ENCODE results near the gene POU5F1. TPM values are rescaled to one million over a fixed set of nuclear protein-coding genes. Genes with fewer than 3 reads are reported as not detected.

Gene POU5F1
- total and polyA plus RNA-seq, 2 of the 4 experiments (the other 2 are of a cell fraction), result not detected

DNA sequence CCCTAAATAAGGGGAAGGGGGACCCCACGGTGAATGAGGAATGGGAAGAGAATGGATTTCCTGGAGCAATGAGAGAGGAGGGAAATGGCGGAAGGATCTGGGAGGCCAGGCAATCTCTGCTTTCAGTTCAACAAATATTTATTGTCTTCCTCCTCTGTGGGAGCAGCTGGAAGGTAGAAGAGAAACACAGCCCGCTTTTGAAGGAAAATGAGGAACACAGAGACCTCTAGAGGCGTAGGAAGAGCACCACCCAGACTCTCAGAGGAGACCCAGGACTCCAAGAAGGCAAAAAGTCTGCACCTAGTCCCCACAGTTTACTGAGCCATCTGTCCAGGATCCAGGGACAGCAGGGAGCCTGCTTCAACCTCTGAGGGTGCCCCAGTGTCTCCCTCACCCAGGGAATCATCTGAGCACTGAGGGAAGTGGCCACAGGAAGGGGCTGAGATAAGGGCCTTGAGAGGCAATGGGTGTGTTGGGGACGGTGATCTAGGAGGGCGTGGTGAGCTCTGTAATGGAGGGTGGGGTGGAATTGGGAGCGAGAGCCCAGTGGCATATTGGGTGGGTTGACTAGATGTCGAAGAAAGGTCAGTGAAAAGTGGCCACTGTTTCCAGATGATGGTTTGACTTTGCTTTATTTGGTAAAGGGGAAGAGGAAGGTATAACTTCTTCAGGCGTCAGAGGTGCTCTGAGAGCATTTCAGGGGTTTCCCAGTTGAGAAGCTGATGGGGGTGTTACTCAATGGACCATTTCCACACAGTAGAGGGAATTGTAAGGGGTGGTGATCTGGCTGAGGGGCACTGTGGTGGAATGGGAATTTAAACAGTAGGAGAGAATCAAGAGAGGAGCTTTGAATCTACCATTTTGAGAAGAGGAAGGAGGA, 55.3 kb downstream of the POU5F1 start:
- H4K20me1 ChIP-seq (ENCODE audit: insufficient read depth, low read length), result no peaks in the 10 kb centered on the region
- no peaks in the 10 kb centered on the region for H3K9me3 ChIP-seq (ENCODE audit: control insufficient read depth, insufficient read depth, low read length)
- no TSS peak for BruUV-seq (replicated peaks)
- TF ChIP-seq CTCF (conservative IDR thresholded peaks at IDR 0.05; ENCODE audit: low read depth, low read length) (peak; percentile 32), RAD21 (IDR thresholded peaks at IDR 0.05; ENCODE audit: low read length) (peak; percentile 32; the same call in 1 of the 2 replicates), MAZ (IDR thresholded peaks at IDR 0.05; ENCODE audit: borderline replicate concordance, low read depth, low read length) (no peak)
- H3K79me1 ChIP-seq (ENCODE audit: low read depth in 1 of 2, low read length in 2 of 2), result peaks cover 0 to 9% of the 10 kb centered on the region in 2 experiments; a peak in 2 of 4 replicates
- H3K56ac ChIP-seq (ENCODE audit: extremely low read depth, insufficient read depth, low read length), result no peak overlapping the region
- H2AK9ac ChIP-seq (replicated peaks; ENCODE audit: low read depth, low read length, poor library complexity), result peak overlapping the region; percentile 86
- POLR2A ChIA-PET (ENCODE audit: unreplicated experiment), result no interaction called here
- H2AFZ ChIP-seq (replicated peaks; ENCODE audit: low read length, poor library complexity), result peak overlapping the region; percentile 82
- peak overlapping the region; percentile 46 for H3K18ac ChIP-seq (ENCODE audit: low read depth, low read length)
- peak overlapping the region; percentile 82 for H3K4ac ChIP-seq (ENCODE audit: low read depth, low read length)
- peak overlapping the region; percentile 84 to 85 for H4K8ac ChIP-seq (ENCODE audit: low read depth in 2 of 2, low read length in 2 of 2)
- peak overlapping the region; percentile 34 for H2BK5ac ChIP-seq (ENCODE audit: low read depth, low read length, poor library complexity, severe bottlenecking)
- H3K14ac ChIP-seq (replicated peaks; ENCODE audit: low read depth, low read length), result peak overlapping the region; percentile 80
- H3K27me3 ChIP-seq (ENCODE audit: control insufficient read depth, insufficient read depth, low read length), result peaks cover 14% of the 10 kb centered on the region
- peak overlapping the region; percentile 93 for H4K91ac ChIP-seq (ENCODE audit: insufficient read depth, low read depth, low read length)
- no peaks in the 10 kb centered on the region for H3K36me3 ChIP-seq (ENCODE audit: control insufficient read depth, insufficient read depth, low read length)
- peak overlapping the region; percentile 87 for H2BK120ac ChIP-seq (ENCODE audit: low read depth, low read length)
- DNase-seq (peak; percentile 42), ATAC-seq (ENCODE audit: low read depth) (peak; percentile 16; the same call in 1 of the 2 replicates)
- peak overlapping the region; percentile 78; the same call in 2 of the 3 replicates for H2BK15ac ChIP-seq (ENCODE audit: low read depth, low read length)
- H3K4me2 ChIP-seq (ENCODE audit: low read depth, low read length), result peak overlapping the region; percentile 3
- H3K23ac ChIP-seq (ENCODE audit: low read depth, low read length), result peak overlapping the region; percentile 60; the same call in 1 of the 2 replicates
- peak overlapping the region; percentile 29 for H3K27ac ChIP-seq (ENCODE audit: insufficient read depth, low read length)
- peaks cover 15% of the 10 kb centered on the region for H3K9me1 ChIP-seq (ENCODE audit: insufficient read depth, low read length)
- H2AK5ac ChIP-seq (ENCODE audit: low read depth, low read length), result peak overlapping the region; percentile 89
- H3K4me1 ChIP-seq (ENCODE audit: control insufficient read depth, insufficient read depth, low read length), result peaks cover 11% of the 10 kb centered on the region
- WGBS, 2 experiments (ENCODE audit: extremely low coverage in 2 of 2, insufficient read length in 1 of 2), result 72% methylated on average over 7 of the region's 9 CpGs; no CpG with 5 or more reads in 1 of the 2 experiments
- peak overlapping the region; percentile 47 for H4K5ac ChIP-seq (ENCODE audit: low read depth, low read length)
- H3K9ac ChIP-seq (ENCODE audit: low read depth, low read length), result peak overlapping the region; percentile 19; the same call in 1 of the 2 replicates
- intact Hi-C loops (cut with micrococcal nuclease), result no loop called here
- in situ Hi-C loops (cut with MboI; ENCODE audit: low sequenced_read_pairs), result no loop called here
- H3K4me3 ChIP-seq (ENCODE audit: insufficient read depth, low read depth, low read length), result no peak overlapping the region
- CTCF ChIA-PET, result interaction anchor here (0.7 to 3.4 kb wide), 6 partner anchors 12 to 77 kb away, joined by 3 to 10 read pairs (median 3); no protein-coding TSS in a partner anchor
- peak overlapping the region; percentile 82 for H2BK20ac ChIP-seq (ENCODE audit: low read depth, low read length)
- dilution Hi-C loops (cut with HindIII; ENCODE audit: low sequenced_read_pairs, unreplicated experiment), result no loop called here
